B cell (primary cell): ENCODE measurements around the gene LAMA1.

ENCODE experiments used
- CTCF ChIP-seq: fragments of 200-600 bp; IDR thresholded peaks from one replicate; pipeline ENCODE4 v1.8.0; 2022; ENCODE audit warnings: antibody characterized with exemption, mild to moderate bottlenecking
- EZH2 ChIP-seq: IDR thresholded peaks from 2 replicates; pipeline ENCODE4 v1.6.1; 2012; ENCODE audit warnings: borderline replicate concordance, low read depth, mild to moderate bottlenecking, moderate library complexity, low read length; ENCODE audit not compliant: insufficient read depth, poor library complexity, severe bottlenecking

GRCh38 chr18:7068871-7069590 lies 48.6 kb downstream of the LAMA1 start:
- TF ChIP-seq CTCF (no peak), EZH2 (no peak)
